ENCODE measurements around the gene FGA.

Gene FGA

GRCh38 chr4:154559141-154559493 lies 31.4 kb downstream of the FGA start:
- H3K9ac ChIP-seq (ENCODE audit: low read length) = no peak overlapping the region
- no peaks in the 10 kb centered on the region for H3K9me3 ChIP-seq (ENCODE audit: control insufficient read depth, low read depth, low read length)
- H3K27me3 ChIP-seq (ENCODE audit: control insufficient read depth, insufficient read depth, low read length) = no peaks in the 10 kb centered on the region
- no peak overlapping the region for H3K27ac ChIP-seq (ENCODE audit: low read length)
- H3K36me3 ChIP-seq (ENCODE audit: control insufficient read depth, low read depth, low read length) = no peaks in the 10 kb centered on the region
- no peaks in the 10 kb centered on the region for H3K4me1 ChIP-seq (ENCODE audit: control insufficient read depth, low read depth, low read length)
- H3K4me3 ChIP-seq (ENCODE audit: low read length) = no peak overlapping the region

GRCh38 chr4:154551872-154552686 lies 38.5 kb downstream of the FGA start:
- H3K36me3 ChIP-seq (ENCODE audit: control insufficient read depth, low read depth, low read length) = peaks cover 9% of the 10 kb centered on the region
- no peak overlapping the region for H3K27ac ChIP-seq (ENCODE audit: low read length)
- H3K4me1 ChIP-seq (ENCODE audit: control insufficient read depth, low read depth, low read length) = peaks cover 9% of the 10 kb centered on the region
- H3K9ac ChIP-seq (ENCODE audit: low read length) = no peak overlapping the region
- H3K4me3 ChIP-seq (ENCODE audit: low read length) = no peak overlapping the region
- H3K9me3 ChIP-seq (ENCODE audit: control insufficient read depth, low read depth, low read length) = no peaks in the 10 kb centered on the region
- H3K27me3 ChIP-seq (ENCODE audit: control insufficient read depth, insufficient read depth, low read length) = no peaks in the 10 kb centered on the region

GRCh38 chr4:154549894-154550790 lies 40.4 kb downstream of the FGA start, which contains the start of gene PLRG1:
TSS of gene PLRG1 (minus strand) at chr4:154550400. CDS start at chr4:154550308, 92 bp downstream.
- peaks cover 28% of the 10 kb centered on the region for H3K36me3 ChIP-seq (ENCODE audit: control insufficient read depth, low read depth, low read length)
- H3K27ac ChIP-seq (ENCODE audit: low read length) = peak within 1 kb of the TSS; percentile 55
- H3K4me1 ChIP-seq (ENCODE audit: control insufficient read depth, low read depth, low read length) = peaks cover 9% of the 10 kb centered on the region
- H3K9ac ChIP-seq (ENCODE audit: low read length) = peak within 1 kb of the TSS; percentile 81
- H3K9me3 ChIP-seq (ENCODE audit: control insufficient read depth, low read depth, low read length) = no peaks in the 10 kb centered on the region
- H3K4me3 ChIP-seq (ENCODE audit: low read length) = peak within 1 kb of the TSS; percentile 89
- H3K27me3 ChIP-seq (ENCODE audit: control insufficient read depth, insufficient read depth, low read length) = no peaks in the 10 kb centered on the region

- Histone ChIP-seq H3K27ac (ENCODE audit: low read length) (no peak overlapping the region), H3K4me3 (ENCODE audit: low read length) (no peak overlapping the region), H3K9me3 (ENCODE audit: control insufficient read depth, low read depth, low read length) (no peaks in the 10 kb centered on the region), H3K4me1 (ENCODE audit: control insufficient read depth, low read depth, low read length) (peaks cover 9% of the 10 kb centered on the region), H3K36me3 (ENCODE audit: control insufficient read depth, low read depth, low read length) (peaks cover 72% of the 10 kb centered on the region), H3K9ac (ENCODE audit: low read length) (no peak overlapping the region), H3K27me3 (ENCODE audit: control insufficient read depth, insufficient read depth, low read length) (no peaks in the 10 kb centered on the region)
These were observed 44.9 kb downstream of the FGA start for GRCh38 chr4:154545689-154546088.

DNA sequence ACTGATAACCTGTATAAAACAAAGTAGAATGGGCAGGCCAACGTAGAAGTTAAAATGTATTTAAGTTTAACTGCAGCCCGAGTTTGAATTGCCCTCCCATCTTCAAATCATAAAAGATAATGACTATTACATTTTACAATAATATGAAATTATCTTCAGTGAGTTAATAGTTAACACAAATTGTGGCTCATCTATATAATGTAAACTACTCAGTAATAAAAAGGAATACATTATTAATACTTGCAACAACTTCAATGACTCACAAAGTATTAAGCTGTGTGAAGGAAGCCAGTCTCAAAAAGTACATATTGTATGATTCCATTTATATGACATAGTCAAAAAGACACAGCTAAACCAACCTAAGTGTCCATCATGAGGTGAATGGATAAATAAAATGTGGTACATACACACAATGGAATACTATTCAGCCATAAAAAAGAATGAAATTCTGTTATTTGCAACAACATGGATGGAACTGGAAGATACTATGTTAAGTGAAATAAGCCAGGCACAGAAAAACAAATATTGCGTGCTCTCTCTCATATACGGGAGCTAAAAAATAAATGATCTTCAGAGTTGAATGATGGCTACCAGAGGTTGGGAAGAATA lies 48.2 kb downstream of the FGA start:
- H3K9ac ChIP-seq (ENCODE audit: low read length) = no peak overlapping the region
- H3K9me3 ChIP-seq (ENCODE audit: control insufficient read depth, low read depth, low read length) = no peaks in the 10 kb centered on the region
- no peak overlapping the region for H3K4me3 ChIP-seq (ENCODE audit: low read length)
- peaks cover 100% of the 10 kb centered on the region for H3K36me3 ChIP-seq (ENCODE audit: control insufficient read depth, low read depth, low read length)
- no peaks in the 10 kb centered on the region for H3K4me1 ChIP-seq (ENCODE audit: control insufficient read depth, low read depth, low read length)
- H3K27me3 ChIP-seq (ENCODE audit: control insufficient read depth, insufficient read depth, low read length) = no peaks in the 10 kb centered on the region
- H3K27ac ChIP-seq (ENCODE audit: low read length) = no peak overlapping the region
